ENCODE data around the gene STPG1.

The STPG1 gene

GRCh38 chr1:24425441-24425840 lies 11.9 kb upstream of the STPG1 start:
- Mint-ChIP-seq H3K36me3 (ENCODE audit: low read depth) (peaks cover 19% of the 10 kb centered on the region), H3K9me3 (no peaks in the 10 kb centered on the region), H3K27ac (peak overlapping the region; percentile 40), H3K4me3 (no peak overlapping the region), H3K27me3 (ENCODE audit: low read depth, poor library complexity) (peaks cover 15% of the 10 kb centered on the region), H3K4me1 (peaks cover 20% of the 10 kb centered on the region)
- DNase-seq: no peak
- TF ChIP-seq CTCF (IDR thresholded peaks at IDR 0.05): no peak

GRCh38 chr1:24424990-24425389 lies 11.4 kb upstream of the STPG1 start:
- Mint-ChIP-seq H3K36me3 (ENCODE audit: low read depth) (peaks cover 19% of the 10 kb centered on the region), H3K27ac (no peak overlapping the region), H3K9me3 (no peaks in the 10 kb centered on the region), H3K27me3 (ENCODE audit: low read depth, poor library complexity) (peaks cover 15% of the 10 kb centered on the region), H3K4me1 (peaks cover 20% of the 10 kb centered on the region), H3K4me3 (no peak overlapping the region)
- DNase-seq: no peak
- TF ChIP-seq CTCF (IDR thresholded peaks at IDR 0.05): no peak

GRCh38 chr1:24424207-24424606 lies 10.6 kb upstream of the STPG1 start:
- TF ChIP-seq CTCF (IDR thresholded peaks at IDR 0.05): no peak
- Mint-ChIP-seq H3K27me3 (ENCODE audit: low read depth, poor library complexity) (peaks cover 15% of the 10 kb centered on the region), H3K27ac (no peak overlapping the region), H3K4me1 (peaks cover 21% of the 10 kb centered on the region), H3K36me3 (ENCODE audit: low read depth) (peaks cover 24% of the 10 kb centered on the region), H3K9me3 (no peaks in the 10 kb centered on the region), H3K4me3 (no peak overlapping the region)
- no peak for DNase-seq

GRCh38 chr1:24421502-24421901 lies 7.9 kb upstream of the STPG1 start:
- Mint-ChIP-seq H3K27me3 (ENCODE audit: low read depth, poor library complexity) (peaks cover 10% of the 10 kb centered on the region), H3K4me3 (no peak overlapping the region), H3K4me1 (peaks cover 31% of the 10 kb centered on the region), H3K36me3 (ENCODE audit: low read depth) (peaks cover 24% of the 10 kb centered on the region), H3K27ac (no peak overlapping the region), H3K9me3 (no peaks in the 10 kb centered on the region)
- DNase-seq: no peak
- TF ChIP-seq CTCF (IDR thresholded peaks at IDR 0.05): no peak

GRCh38 chr1:24420547-24420946 lies 7.0 kb upstream of the STPG1 start:
- Mint-ChIP-seq H3K27ac (no peak overlapping the region), H3K4me1 (peaks cover 37% of the 10 kb centered on the region), H3K9me3 (no peaks in the 10 kb centered on the region), H3K27me3 (ENCODE audit: low read depth, poor library complexity) (peaks cover 15% of the 10 kb centered on the region), H3K36me3 (ENCODE audit: low read depth) (peaks cover 24% of the 10 kb centered on the region), H3K4me3 (no peak overlapping the region)
- no peak for TF ChIP-seq CTCF (IDR thresholded peaks at IDR 0.05)
- no peak for DNase-seq

- H3K27ac Mint-ChIP-seq: peak overlapping the region; percentile 18
- H3K9me3 Mint-ChIP-seq: no peaks in the 10 kb centered on the region
- DNase-seq: no peak
- H3K4me3 Mint-ChIP-seq: peak overlapping the region; percentile 53
- H3K4me1 Mint-ChIP-seq: peaks cover 39% of the 10 kb centered on the region
- H3K27me3 Mint-ChIP-seq (ENCODE audit: low read depth, poor library complexity): peaks cover 19% of the 10 kb centered on the region
- TF ChIP-seq CTCF (IDR thresholded peaks at IDR 0.05): no peak
- H3K36me3 Mint-ChIP-seq (ENCODE audit: low read depth): peaks cover 23% of the 10 kb centered on the region
Measured at GRCh38 chr1:24418898-24419628, 5.5 kb upstream of the STPG1 start.
